HUES48 (cell line): ENCODE data around the gene DHFR.

ENCODE experiments used
- H3K27ac ChIP-seq: one replicate; pipeline ENCODE4 v1.7.0; 2013; ENCODE audit warnings: low read depth, low read length, inconsistent platforms
- H3K27me3 ChIP-seq: 2 replicates; pipeline ENCODE4 v1.6.1; 2013; ENCODE audit warnings: mild to moderate bottlenecking, low read length; ENCODE audit not compliant: control insufficient read depth, insufficient read depth
- H3K36me3 ChIP-seq: 2 replicates; pipeline ENCODE4 v1.6.1; 2013; ENCODE audit warnings: low read length; ENCODE audit not compliant: control insufficient read depth, insufficient read depth
- H3K4me1 ChIP-seq: 2 replicates; pipeline ENCODE4 v1.6.1; 2013; ENCODE audit warnings: mild to moderate bottlenecking, low read length; ENCODE audit not compliant: control insufficient read depth, insufficient read depth
- H3K4me3 ChIP-seq: 2 replicates; pipeline ENCODE4 v1.5.1; 2013; ENCODE audit warnings: mild to moderate bottlenecking, low read depth, low read length
- H3K9ac ChIP-seq: 2 replicates; pipeline ENCODE4 v1.6.1; 2013; ENCODE audit warnings: mild to moderate bottlenecking, low read depth, low read length, moderate library complexity
- H3K9me3 ChIP-seq: 2 replicates; pipeline ENCODE4 v1.6.1; 2013; ENCODE audit warnings: low read length; ENCODE audit not compliant: control insufficient read depth, insufficient read depth

Gene DHFR

GRCh38 chr5:80576383-80576782 lies 78.4 kb downstream of the DHFR start:
- Histone ChIP-seq H3K4me1 (no peaks in the 10 kb centered on the region), H3K9ac (no peak overlapping the region), H3K9me3 (no peaks in the 10 kb centered on the region), H3K27ac (no peak overlapping the region), H3K27me3 (peaks cover 19% of the 10 kb centered on the region), H3K4me3 (no peak overlapping the region), H3K36me3 (no peaks in the 10 kb centered on the region)
